SJSA1 (cell line): ENCODE data around the gene KSR2. TPM values are rescaled to one million over a fixed set of nuclear protein-coding genes. Genes with fewer than 3 reads are reported as not detected.

Experiments used
- DNase-seq, 2 experiments: peaks; one replicate each; pipeline ENCODE4 v3.0.0-alpha.2; 2015 to 2020; ENCODE audit warnings: low spot score in 2 of 2, low read depth in 1 of 2
- H3K27ac ChIP-seq: fragments of 250-450 bp; sonication (Bioruptor Pico); 2 replicates; pipeline ENCODE4 v1.5.1; 2020; ENCODE audit warnings: mild to moderate bottlenecking, moderate library complexity
- H3K27me3 ChIP-seq: fragments of 250-450 bp; sonication (Bioruptor Pico); replicated peaks from 2 replicates; pipeline ENCODE4 v1.5.1; 2020; ENCODE audit warnings: mild to moderate bottlenecking, moderate library complexity
- H3K36me3 ChIP-seq: fragments of 250-450 bp; sonication (Bioruptor Pico); 2 replicates; pipeline ENCODE4 v1.5.1; 2020; ENCODE audit warnings: mild to moderate bottlenecking
- H3K4me1 ChIP-seq: fragments of 250-450 bp; sonication (Bioruptor Pico); replicated peaks from 2 replicates; pipeline ENCODE4 v1.6.1; 2021; ENCODE audit warnings: mild to moderate bottlenecking
- H3K4me3 ChIP-seq: fragments of 250-450 bp; sonication (Bioruptor Pico); 2 replicates; pipeline ENCODE4 v1.5.1; 2020; ENCODE audit warnings: mild to moderate bottlenecking
- H3K9me3 ChIP-seq: fragments of 250-450 bp; sonication (Bioruptor Pico); replicated peaks from 2 replicates; pipeline ENCODE4 v1.5.1; 2020; ENCODE audit warnings: mild to moderate bottlenecking
- total RNA-seq: library from RNA; depleted of rRNA; stranded (reverse); fragments of >200 nt; shearing (Covaris generic); gene quantifications from 2 replicates; pipeline ENCODE4 v1.2.3, GENCODE V29; 2014

Gene KSR2
- total RNA-seq, 1 experiment from 2014 or later: 0.03 TPM

- H3K27ac ChIP-seq: no peak overlapping the region
- no peaks in the 10 kb centered on the region for H3K36me3 ChIP-seq
- DNase-seq: no peak
- no peaks in the 10 kb centered on the region for H3K9me3 ChIP-seq
- no peak overlapping the region for H3K4me3 ChIP-seq
- no peaks in the 10 kb centered on the region for H3K4me1 ChIP-seq
- H3K27me3 ChIP-seq: no peaks in the 10 kb centered on the region
These were observed 392.7 kb downstream of the KSR2 start for GRCh38 chr12:117576053-117576452.

GRCh38 chr12:117574655-117575054 is 394.1 kb downstream of the KSR2 start:
- Histone ChIP-seq H3K4me1 (no peaks in the 10 kb centered on the region), H3K36me3 (no peaks in the 10 kb centered on the region), H3K27ac (no peak overlapping the region), H3K27me3 (no peaks in the 10 kb centered on the region), H3K9me3 (no peaks in the 10 kb centered on the region), H3K4me3 (no peak overlapping the region)
- DNase-seq: no peak

GRCh38 chr12:117572755-117573154 is 396.0 kb downstream of the KSR2 start:
- no peak for DNase-seq
- H3K36me3 ChIP-seq: no peaks in the 10 kb centered on the region
- no peaks in the 10 kb centered on the region for H3K4me1 ChIP-seq
- H3K4me3 ChIP-seq: no peak overlapping the region
- H3K27me3 ChIP-seq: no peaks in the 10 kb centered on the region
- H3K27ac ChIP-seq: no peak overlapping the region
- no peaks in the 10 kb centered on the region for H3K9me3 ChIP-seq

- no peaks in the 10 kb centered on the region for H3K36me3 ChIP-seq
- H3K4me3 ChIP-seq: no peak overlapping the region
- no peak for DNase-seq
- no peaks in the 10 kb centered on the region for H3K4me1 ChIP-seq
- H3K9me3 ChIP-seq: no peaks in the 10 kb centered on the region
- no peaks in the 10 kb centered on the region for H3K27me3 ChIP-seq
- no peak overlapping the region for H3K27ac ChIP-seq
These were observed 397.5 kb downstream of the KSR2 start for GRCh38 chr12:117571321-117571720.

- DNase-seq: no peak
- no peaks in the 10 kb centered on the region for H3K27me3 ChIP-seq
- H3K27ac ChIP-seq: no peak overlapping the region
- H3K9me3 ChIP-seq: no peaks in the 10 kb centered on the region
- no peak overlapping the region for H3K4me3 ChIP-seq
- no peaks in the 10 kb centered on the region for H3K36me3 ChIP-seq
- H3K4me1 ChIP-seq: no peaks in the 10 kb centered on the region
These were observed 398.2 kb downstream of the KSR2 start for GRCh38 chr12:117570608-117571007.

GRCh38 chr12:117567644-117568216 is 401.1 kb downstream of the KSR2 start:
- H3K9me3 ChIP-seq: no peaks in the 10 kb centered on the region
- H3K36me3 ChIP-seq: no peaks in the 10 kb centered on the region
- no peaks in the 10 kb centered on the region for H3K27me3 ChIP-seq
- no peaks in the 10 kb centered on the region for H3K4me1 ChIP-seq
- DNase-seq: no peak
- no peak overlapping the region for H3K27ac ChIP-seq
- H3K4me3 ChIP-seq: no peak overlapping the region

- Histone ChIP-seq H3K36me3 (no peaks in the 10 kb centered on the region), H3K9me3 (no peaks in the 10 kb centered on the region), H3K4me1 (no peaks in the 10 kb centered on the region), H3K27ac (no peak overlapping the region), H3K4me3 (no peak overlapping the region), H3K27me3 (no peaks in the 10 kb centered on the region)
- DNase-seq: no peak
These were observed 403.9 kb downstream of the KSR2 start for GRCh38 chr12:117564881-117565280.

- no peaks in the 10 kb centered on the region for H3K9me3 ChIP-seq
- H3K4me3 ChIP-seq: no peak overlapping the region
- no peaks in the 10 kb centered on the region for H3K4me1 ChIP-seq
- no peak for DNase-seq
- H3K36me3 ChIP-seq: no peaks in the 10 kb centered on the region
- H3K27ac ChIP-seq: no peak overlapping the region
- H3K27me3 ChIP-seq: no peaks in the 10 kb centered on the region
These were observed 405.1 kb downstream of the KSR2 start for GRCh38 chr12:117563706-117564105.

GRCh38 chr12:117563007-117563406 is 405.8 kb downstream of the KSR2 start:
- H3K36me3 ChIP-seq: no peaks in the 10 kb centered on the region
- H3K4me1 ChIP-seq: no peaks in the 10 kb centered on the region
- H3K9me3 ChIP-seq: no peaks in the 10 kb centered on the region
- no peak overlapping the region for H3K27ac ChIP-seq
- no peaks in the 10 kb centered on the region for H3K27me3 ChIP-seq
- no peak overlapping the region for H3K4me3 ChIP-seq
- no peak for DNase-seq

GRCh38 chr12:117561990-117562389 is 406.8 kb downstream of the KSR2 start:
- H3K9me3 ChIP-seq: no peaks in the 10 kb centered on the region
- no peaks in the 10 kb centered on the region for H3K27me3 ChIP-seq
- no peaks in the 10 kb centered on the region for H3K4me1 ChIP-seq
- no peak overlapping the region for H3K4me3 ChIP-seq
- no peak for DNase-seq
- no peaks in the 10 kb centered on the region for H3K36me3 ChIP-seq
- no peak overlapping the region for H3K27ac ChIP-seq

GRCh38 chr12:117559978-117560377 is 408.8 kb downstream of the KSR2 start:
- Histone ChIP-seq H3K36me3 (no peaks in the 10 kb centered on the region), H3K27me3 (no peaks in the 10 kb centered on the region), H3K4me1 (no peaks in the 10 kb centered on the region), H3K4me3 (no peak overlapping the region), H3K27ac (no peak overlapping the region), H3K9me3 (no peaks in the 10 kb centered on the region)
- no peak for DNase-seq

- Histone ChIP-seq H3K4me1 (no peaks in the 10 kb centered on the region), H3K9me3 (no peaks in the 10 kb centered on the region), H3K27ac (no peak overlapping the region), H3K27me3 (no peaks in the 10 kb centered on the region), H3K36me3 (no peaks in the 10 kb centered on the region), H3K4me3 (no peak overlapping the region)
- DNase-seq: no peak
These were observed 412.9 kb downstream of the KSR2 start for GRCh38 chr12:117555889-117556288.

GRCh38 chr12:117552971-117553370 is 415.8 kb downstream of the KSR2 start:
- H3K27ac ChIP-seq: no peak overlapping the region
- no peaks in the 10 kb centered on the region for H3K9me3 ChIP-seq
- H3K4me1 ChIP-seq: no peaks in the 10 kb centered on the region
- DNase-seq: no peak
- no peak overlapping the region for H3K4me3 ChIP-seq
- H3K36me3 ChIP-seq: no peaks in the 10 kb centered on the region
- H3K27me3 ChIP-seq: no peaks in the 10 kb centered on the region

- no peak for DNase-seq
- H3K4me1 ChIP-seq: no peaks in the 10 kb centered on the region
- H3K36me3 ChIP-seq: no peaks in the 10 kb centered on the region
- H3K27ac ChIP-seq: no peak overlapping the region
- H3K9me3 ChIP-seq: no peaks in the 10 kb centered on the region
- H3K27me3 ChIP-seq: no peaks in the 10 kb centered on the region
- H3K4me3 ChIP-seq: no peak overlapping the region
These were observed 417.1 kb downstream of the KSR2 start for GRCh38 chr12:117551665-117552064.

GRCh38 chr12:117547209-117547608 is 421.6 kb downstream of the KSR2 start:
- Histone ChIP-seq H3K4me3 (no peak overlapping the region), H3K27me3 (no peaks in the 10 kb centered on the region; the same call in 1 of the 2 replicates), H3K4me1 (no peaks in the 10 kb centered on the region), H3K27ac (no peak overlapping the region), H3K36me3 (no peaks in the 10 kb centered on the region), H3K9me3 (no peaks in the 10 kb centered on the region)
- no peak for DNase-seq
